T-helper 9 cell (primary cell): ENCODE measurements around the gene GAGE13.
"Not testable (repeated sequence)": the region's sequence is repeated elsewhere in the genome, so short reads cannot be mapped to it uniquely, and the experiment has no call there.

ENCODE experiments used
- DNase-seq: peaks from one replicate; pipeline ENCODE4 v3.0.0-alpha.2; 2020
- total RNA-seq, 2 donors: gene quantifications; one replicate each; lab custom pipeline; 2026; lab: John Stamatoyannopoulos, UW

Gene GAGE13
- 0 reads per million in 2 donors for total RNA-seq

- not testable (repeated sequence) for DNase-seq
These were observed at the start of gene GAGE13 for GRCh38 chrX:49331282-49331681. TSS of gene GAGE13 (plus strand) at chrX:49331582. CDS start at chrX:49332738, 1,156 bp downstream.

- DNase-seq = no peak
These were observed 48.8 kb upstream of the GAGE13 start for GRCh38 chrX:49282647-49283011.

GRCh38 chrX:49284212-49284611, 47.2 kb upstream of the GAGE13 start:
- no peak for DNase-seq

- DNase-seq = no peak
These were observed 45.2 kb upstream of the GAGE13 start for GRCh38 chrX:49286136-49286535.

GRCh38 chrX:49286581-49286980, 44.8 kb upstream of the GAGE13 start:
- no peak for DNase-seq

GRCh38 chrX:49287665-49288064, 43.7 kb upstream of the GAGE13 start:
- no peak for DNase-seq

- DNase-seq = no peak
These were observed 41.2 kb upstream of the GAGE13 start for GRCh38 chrX:49290215-49290614.

- DNase-seq = peak; percentile 63
These were observed 39.6 kb upstream of the GAGE13 start for GRCh38 chrX:49291615-49292337.

GRCh38 chrX:49292400-49293362, 38.7 kb upstream of the GAGE13 start:
- DNase-seq = no peak

- not testable (repeated sequence) for DNase-seq
These were observed 32.1 kb upstream of the GAGE13 start for GRCh38 chrX:49299293-49299692.

- DNase-seq = no peak
These were observed 30.7 kb upstream of the GAGE13 start for GRCh38 chrX:49300703-49301102.

- DNase-seq = no peak
These were observed 28.0 kb upstream of the GAGE13 start, which contains the start of gene GAGE10 for GRCh38 chrX:49303346-49303745. TSS of gene GAGE10 (plus strand) at chrX:49303646. CDS start at chrX:49304860, 1,214 bp downstream.

GRCh38 chrX:49307775-49308174, 23.6 kb upstream of the GAGE13 start:
- DNase-seq = not testable (repeated sequence)

- DNase-seq = no peak
These were observed 22.6 kb upstream of the GAGE13 start for GRCh38 chrX:49308604-49309269.

GRCh38 chrX:49309401-49309981, 21.9 kb upstream of the GAGE13 start:
- no peak for DNase-seq

GRCh38 chrX:49310371-49310770, 21.0 kb upstream of the GAGE13 start:
- no peak for DNase-seq

GRCh38 chrX:49312176-49312575, 19.2 kb upstream of the GAGE13 start:
- DNase-seq = no peak

GRCh38 chrX:49316085-49316484, 15.3 kb upstream of the GAGE13 start:
- DNase-seq = no peak

- not testable (repeated sequence) for DNase-seq
These were observed 9.6 kb upstream of the GAGE13 start, which contains the start of gene GAGE12J for GRCh38 chrX:49321737-49322136. TSS of gene GAGE12J (plus strand) at chrX:49322037. CDS start at chrX:49323194, 1,157 bp downstream.

- DNase-seq = not testable (repeated sequence)
These were observed 9.1 kb upstream of the GAGE13 start for GRCh38 chrX:49322266-49322665.

GRCh38 chrX:49323735-49324134, 7.6 kb upstream of the GAGE13 start:
- not testable (repeated sequence) for DNase-seq

GRCh38 chrX:49330421-49330820, 961 bp upstream of the GAGE13 start:
- not testable (repeated sequence) for DNase-seq
